ENCODE results near the gene NCK2. TPM values are rescaled to one million over a fixed set of nuclear protein-coding genes. Genes with fewer than 3 reads are reported as not detected.

NCK2 gene
- total and polyA plus RNA-seq, 2 of the 13 experiments (the other 11 are each of a cell fraction or from before 2014, with no cell fraction given): 14.8 to 23.5 TPM

DNA sequence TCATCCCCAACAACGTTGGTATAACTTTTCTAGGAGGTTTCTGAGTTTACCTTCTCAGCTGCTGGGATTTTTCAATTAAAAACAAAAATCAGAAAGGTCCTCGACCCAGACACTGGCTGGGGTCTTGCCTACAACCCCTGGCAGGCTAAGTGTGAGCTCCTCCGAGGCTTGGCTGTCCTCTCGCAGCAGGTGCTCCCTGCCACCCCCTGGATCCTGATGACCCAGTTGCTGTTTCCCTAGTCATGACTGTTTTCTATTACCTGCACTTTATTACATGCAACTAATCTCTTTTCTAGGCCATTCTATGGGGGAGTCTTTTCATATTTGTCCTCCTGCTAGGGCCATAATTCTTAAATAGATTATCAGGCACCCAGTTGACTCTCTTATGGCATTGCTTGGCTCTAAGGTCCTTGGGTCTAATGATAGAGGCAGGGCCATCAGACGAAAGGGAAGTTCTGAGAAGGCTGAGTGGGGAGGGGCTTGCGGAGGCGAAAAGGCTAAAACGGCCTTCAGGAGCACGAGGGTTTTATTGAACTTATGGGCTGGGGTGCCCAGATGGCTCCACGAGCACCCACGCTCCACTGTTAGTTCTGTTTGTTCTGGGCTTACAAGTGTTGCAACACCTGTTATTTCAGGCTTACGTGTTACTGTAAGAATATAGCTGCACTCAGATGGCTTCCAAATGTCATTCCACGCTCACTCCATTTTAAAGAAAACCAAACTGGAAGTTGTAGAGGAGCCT, 166.0 kb downstream of the NCK2 start (continued):
- TF ChIP-seq TARDBP (CRISPR knock-in tag; IDR thresholded peaks at IDR 0.05) (peak; percentile 54; the same call in 1 of the 2 replicates), ZNF614 (CRISPR knock-in tag; IDR thresholded peaks at IDR 0.05; ENCODE audit: borderline replicate concordance) (0 out of 2 replicates have a peak, but pooled peaks have one; percentile 34), ZNF598 (CRISPR knock-in tag; IDR thresholded peaks at IDR 0.05; ENCODE audit: borderline replicate concordance) (no peak), BRD4 (CRISPR knock-in tag; IDR thresholded peaks at IDR 0.05) (no peak), ZNF589 (CRISPR knock-in tag; conservative IDR thresholded peaks at IDR 0.05) (no peak), SMARCE1 (IDR thresholded peaks at IDR 0.05; ENCODE audit: borderline replicate concordance) (no peak), ZSCAN12 (CRISPR knock-in tag; IDR thresholded peaks at IDR 0.05) (no peak), RBM39 (IDR thresholded peaks at IDR 0.05; ENCODE audit: low read depth, low read length, poor library complexity, severe bottlenecking) (no peak)
- TF ChIP-seq, protein P1, sequence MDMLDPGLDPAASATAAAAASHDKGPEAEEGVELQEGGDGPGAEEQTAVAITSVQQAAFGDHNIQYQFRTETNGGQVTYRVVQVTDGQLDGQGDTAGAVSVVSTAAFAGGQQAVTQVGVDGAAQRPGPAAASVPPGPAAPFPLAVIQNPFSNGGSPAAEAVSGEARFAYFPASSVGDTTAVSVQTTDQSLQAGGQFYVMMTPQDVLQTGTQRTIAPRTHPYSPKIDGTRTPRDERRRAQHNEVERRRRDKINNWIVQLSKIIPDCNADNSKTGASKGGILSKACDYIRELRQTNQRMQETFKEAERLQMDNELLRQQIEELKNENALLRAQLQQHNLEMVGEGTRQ (IDR thresholded peaks at IDR 0.05; ENCODE audit: low read depth, low read length): no peak
- TF ChIP-seq, protein P1 (CRISPR knock-in tag; IDR thresholded peaks at IDR 0.05; ENCODE audit: borderline replicate concordance): no peak
- TF ChIP-seq, protein P2, sequence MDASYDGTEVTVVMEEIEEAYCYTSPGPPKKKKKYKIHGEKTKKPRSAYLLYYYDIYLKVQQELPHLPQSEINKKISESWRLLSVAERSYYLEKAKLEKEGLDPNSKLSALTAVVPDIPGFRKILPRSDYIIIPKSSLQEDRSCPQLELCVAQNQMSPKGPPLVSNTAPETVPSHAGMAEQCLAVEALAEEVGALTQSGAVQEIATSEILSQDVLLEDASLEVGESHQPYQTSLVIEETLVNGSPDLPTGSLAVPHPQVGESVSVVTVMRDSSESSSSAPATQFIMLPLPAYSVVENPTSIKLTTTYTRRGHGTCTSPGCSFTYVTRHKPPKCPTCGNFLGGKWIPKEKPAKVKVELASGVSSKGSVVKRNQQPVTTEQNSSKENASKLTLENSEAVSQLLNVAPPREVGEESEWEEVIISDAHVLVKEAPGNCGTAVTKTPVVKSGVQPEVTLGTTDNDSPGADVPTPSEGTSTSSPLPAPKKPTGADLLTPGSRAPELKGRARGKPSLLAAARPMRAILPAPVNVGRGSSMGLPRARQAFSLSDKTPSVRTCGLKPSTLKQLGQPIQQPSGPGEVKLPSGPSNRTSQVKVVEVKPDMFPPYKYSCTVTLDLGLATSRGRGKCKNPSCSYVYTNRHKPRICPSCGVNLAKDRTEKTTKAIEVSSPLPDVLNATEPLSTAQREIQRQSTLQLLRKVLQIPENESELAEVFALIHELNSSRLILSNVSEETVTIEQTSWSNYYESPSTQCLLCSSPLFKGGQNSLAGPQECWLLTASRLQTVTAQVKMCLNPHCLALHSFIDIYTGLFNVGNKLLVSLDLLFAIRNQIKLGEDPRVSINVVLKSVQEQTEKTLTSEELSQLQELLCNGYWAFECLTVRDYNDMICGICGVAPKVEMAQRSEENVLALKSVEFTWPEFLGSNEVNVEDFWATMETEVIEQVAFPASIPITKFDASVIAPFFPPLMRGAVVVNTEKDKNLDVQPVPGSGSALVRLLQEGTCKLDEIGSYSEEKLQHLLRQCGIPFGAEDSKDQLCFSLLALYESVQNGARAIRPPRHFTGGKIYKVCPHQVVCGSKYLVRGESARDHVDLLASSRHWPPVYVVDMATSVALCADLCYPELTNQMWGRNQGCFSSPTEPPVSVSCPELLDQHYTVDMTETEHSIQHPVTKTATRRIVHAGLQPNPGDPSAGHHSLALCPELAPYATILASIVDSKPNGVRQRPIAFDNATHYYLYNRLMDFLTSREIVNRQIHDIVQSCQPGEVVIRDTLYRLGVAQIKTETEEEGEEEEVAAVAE (CRISPR knock-in tag; IDR thresholded peaks at IDR 0.05; ENCODE audit: borderline replicate concordance): peak; percentile 46; the same call in 1 of the 2 replicates
- TF ChIP-seq, protein P3, sequence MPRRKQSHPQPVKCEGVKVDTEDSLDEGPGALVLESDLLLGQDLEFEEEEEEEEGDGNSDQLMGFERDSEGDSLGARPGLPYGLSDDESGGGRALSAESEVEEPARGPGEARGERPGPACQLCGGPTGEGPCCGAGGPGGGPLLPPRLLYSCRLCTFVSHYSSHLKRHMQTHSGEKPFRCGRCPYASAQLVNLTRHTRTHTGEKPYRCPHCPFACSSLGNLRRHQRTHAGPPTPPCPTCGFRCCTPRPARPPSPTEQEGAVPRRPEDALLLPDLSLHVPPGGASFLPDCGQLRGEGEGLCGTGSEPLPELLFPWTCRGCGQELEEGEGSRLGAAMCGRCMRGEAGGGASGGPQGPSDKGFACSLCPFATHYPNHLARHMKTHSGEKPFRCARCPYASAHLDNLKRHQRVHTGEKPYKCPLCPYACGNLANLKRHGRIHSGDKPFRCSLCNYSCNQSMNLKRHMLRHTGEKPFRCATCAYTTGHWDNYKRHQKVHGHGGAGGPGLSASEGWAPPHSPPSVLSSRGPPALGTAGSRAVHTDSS (CRISPR knock-in tag; conservative IDR thresholded peaks at IDR 0.05): no peak
- TF ChIP-seq, protein P4, sequence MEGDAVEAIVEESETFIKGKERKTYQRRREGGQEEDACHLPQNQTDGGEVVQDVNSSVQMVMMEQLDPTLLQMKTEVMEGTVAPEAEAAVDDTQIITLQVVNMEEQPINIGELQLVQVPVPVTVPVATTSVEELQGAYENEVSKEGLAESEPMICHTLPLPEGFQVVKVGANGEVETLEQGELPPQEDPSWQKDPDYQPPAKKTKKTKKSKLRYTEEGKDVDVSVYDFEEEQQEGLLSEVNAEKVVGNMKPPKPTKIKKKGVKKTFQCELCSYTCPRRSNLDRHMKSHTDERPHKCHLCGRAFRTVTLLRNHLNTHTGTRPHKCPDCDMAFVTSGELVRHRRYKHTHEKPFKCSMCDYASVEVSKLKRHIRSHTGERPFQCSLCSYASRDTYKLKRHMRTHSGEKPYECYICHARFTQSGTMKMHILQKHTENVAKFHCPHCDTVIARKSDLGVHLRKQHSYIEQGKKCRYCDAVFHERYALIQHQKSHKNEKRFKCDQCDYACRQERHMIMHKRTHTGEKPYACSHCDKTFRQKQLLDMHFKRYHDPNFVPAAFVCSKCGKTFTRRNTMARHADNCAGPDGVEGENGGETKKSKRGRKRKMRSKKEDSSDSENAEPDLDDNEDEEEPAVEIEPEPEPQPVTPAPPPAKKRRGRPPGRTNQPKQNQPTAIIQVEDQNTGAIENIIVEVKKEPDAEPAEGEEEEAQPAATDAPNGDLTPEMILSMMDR (CRISPR knock-in tag; IDR thresholded peaks at IDR 0.05): no peak
- TF ChIP-seq, protein P5, sequence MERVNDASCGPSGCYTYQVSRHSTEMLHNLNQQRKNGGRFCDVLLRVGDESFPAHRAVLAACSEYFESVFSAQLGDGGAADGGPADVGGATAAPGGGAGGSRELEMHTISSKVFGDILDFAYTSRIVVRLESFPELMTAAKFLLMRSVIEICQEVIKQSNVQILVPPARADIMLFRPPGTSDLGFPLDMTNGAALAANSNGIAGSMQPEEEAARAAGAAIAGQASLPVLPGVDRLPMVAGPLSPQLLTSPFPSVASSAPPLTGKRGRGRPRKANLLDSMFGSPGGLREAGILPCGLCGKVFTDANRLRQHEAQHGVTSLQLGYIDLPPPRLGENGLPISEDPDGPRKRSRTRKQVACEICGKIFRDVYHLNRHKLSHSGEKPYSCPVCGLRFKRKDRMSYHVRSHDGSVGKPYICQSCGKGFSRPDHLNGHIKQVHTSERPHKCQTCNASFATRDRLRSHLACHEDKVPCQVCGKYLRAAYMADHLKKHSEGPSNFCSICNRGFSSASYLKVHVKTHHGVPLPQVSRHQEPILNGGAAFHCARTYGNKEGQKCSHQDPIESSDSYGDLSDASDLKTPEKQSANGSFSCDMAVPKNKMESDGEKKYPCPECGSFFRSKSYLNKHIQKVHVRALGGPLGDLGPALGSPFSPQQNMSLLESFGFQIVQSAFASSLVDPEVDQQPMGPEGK (CRISPR knock-in tag; IDR thresholded peaks at IDR 0.05): peak; percentile 87

Data from HepG2 (cell line).